Endodermal cell (in vitro differentiated cells): ENCODE data around the gene TTC28. TPM values are rescaled to one million over a fixed set of nuclear protein-coding genes. Genes with fewer than 3 reads are reported as not detected.
"Not testable (repeated sequence)": the region's sequence is repeated elsewhere in the genome, so short reads cannot be mapped to it uniquely, and the experiment has no call there.

ENCODE experiments used
- DNase-seq: peaks from one replicate; pipeline ENCODE4 v3.0.0-alpha.2; 2017
- H3K27ac ChIP-seq: 2 replicates; pipeline ENCODE4 v1.5.1; 2013; ENCODE audit warnings: mild to moderate bottlenecking, low read depth, low read length, moderate library complexity
- H3K27me3 ChIP-seq: 2 replicates; pipeline ENCODE4 v1.6.1; 2013; ENCODE audit warnings: mild to moderate bottlenecking, low read length, moderate library complexity; ENCODE audit not compliant: insufficient read depth, control insufficient read depth, poor library complexity, severe bottlenecking
- H3K36me3 ChIP-seq: 2 replicates; pipeline ENCODE4 v1.7.0; 2013; ENCODE audit warnings: mild to moderate bottlenecking, low read length, moderate library complexity; ENCODE audit not compliant: control insufficient read depth, insufficient read depth
- H3K4me1 ChIP-seq: one replicate; pipeline ENCODE4 v1.7.0; 2013; ENCODE audit warnings: low read length; ENCODE audit not compliant: control insufficient read depth, insufficient read depth
- H3K4me3 ChIP-seq: 2 replicates; pipeline ENCODE4 v1.5.1; 2013; ENCODE audit warnings: mild to moderate bottlenecking, low read length, moderate library complexity
- H3K9ac ChIP-seq: 2 replicates; pipeline ENCODE4 v1.6.1; 2013; ENCODE audit warnings: mild to moderate bottlenecking, low read length, moderate library complexity; ENCODE audit not compliant: poor library complexity, severe bottlenecking; ENCODE audit errors: extremely low read depth
- H3K9me3 ChIP-seq: 2 replicates; pipeline ENCODE4 v1.6.1; 2013; ENCODE audit warnings: mild to moderate bottlenecking, low read length, moderate library complexity; ENCODE audit not compliant: control insufficient read depth
- H3K27ac Mint-ChIP-seq: 2 replicates; pipeline ENCODE4 v1.8.0; 2020; ENCODE audit warnings: mixed read lengths
- H3K27me3 Mint-ChIP-seq: 2 replicates; pipeline ENCODE4 v1.8.0; 2021; ENCODE audit warnings: mild to moderate bottlenecking, mixed read lengths; ENCODE audit not compliant: insufficient read depth
- H3K36me3 Mint-ChIP-seq: 2 replicates; pipeline ENCODE4 v1.8.0; 2020; ENCODE audit warnings: low read depth, mixed read lengths
- H3K4me1 Mint-ChIP-seq: 2 replicates; pipeline ENCODE4 v1.8.0; 2020; ENCODE audit warnings: mixed read lengths
- H3K4me3 Mint-ChIP-seq: 2 replicates; pipeline ENCODE4 v1.8.0; 2020; ENCODE audit warnings: mild to moderate bottlenecking, moderate library complexity, mixed read lengths
- H3K9me3 Mint-ChIP-seq: 2 replicates; pipeline ENCODE4 v1.8.0; 2020; ENCODE audit warnings: mild to moderate bottlenecking, mixed read lengths
- WGBS, 2 experiments: methylation state at CpG; one replicate each; pipeline versions ENCODE4 v1.1.5 to v1.1.7; 2013; ENCODE audit warnings: missing lambda C conversion rate in 2 of 2, mixed read lengths in 1 of 2; ENCODE audit not compliant: insufficient coverage in 1 of 2, insufficient read length in 1 of 2; 5-methylcytosine and 5-hydroxymethylcytosine counted together
- total RNA-seq, 2 donors: library from RNA; stranded (reverse); fragmentation: NEBNext Ultra II Directional in 1 of 2; extraction: Animal tissue kit (Norgen Biotek cat#: 25700) in 1 of 2; gene quantifications; 2 replicates in 1 of 2; 3 replicates in 1 of 2; pipeline ENCODE4 v1.2.1, GENCODE V29; 2021
- TF ChIP-seq, protein P1 (sequence below): fragments of 200-600 bp; sonication (generic); conservative IDR thresholded peaks from 2 replicates; pipeline ENCODE4 v1.5.0; 2021; ENCODE audit warnings: antibody characterized with exemption, mild to moderate bottlenecking

TTC28 gene
- total RNA-seq, 2 donors from 2014 or later: 28.6 to 34.0 TPM

DNA sequence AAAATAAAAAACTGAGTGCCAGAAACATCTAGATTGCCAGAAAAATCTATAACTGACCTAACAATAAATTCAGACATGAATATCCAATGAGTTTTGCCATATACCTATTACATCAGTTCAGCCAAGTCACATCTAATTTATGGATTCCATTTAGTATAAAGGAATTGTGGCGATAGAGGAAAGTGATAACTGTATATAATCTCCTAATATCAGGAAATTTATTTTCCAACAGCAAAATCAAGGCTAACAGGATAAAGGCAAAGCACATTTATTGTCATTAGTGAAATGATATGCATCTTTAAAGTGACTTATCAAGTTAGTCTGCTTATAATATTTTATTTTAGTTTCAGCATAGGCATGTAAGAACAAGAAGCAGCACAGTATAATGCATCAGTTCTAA lies 462.4 kb downstream of the TTC28 start:
- DNase-seq: no peak
- Mint-ChIP-seq H3K9me3 (peaks cover 7% of the 10 kb centered on the region), H3K36me3 (no peaks in the 10 kb centered on the region), H3K27me3 (peaks cover 8% of the 10 kb centered on the region), H3K27ac (no peak overlapping the region), H3K4me3 (no peak overlapping the region), H3K4me1 (no peaks in the 10 kb centered on the region)
- H3K27me3 ChIP-seq: peaks cover 6% of the 10 kb centered on the region
- no CpG with 5 or more reads among the region's 1 CpG for WGBS, 2 experiments
- no peaks in the 10 kb centered on the region for H3K36me3 ChIP-seq
- H3K27ac ChIP-seq: no peak overlapping the region
- H3K4me1 ChIP-seq: no peaks in the 10 kb centered on the region
- H3K4me3 ChIP-seq: no peak overlapping the region
- TF ChIP-seq, protein P1, sequence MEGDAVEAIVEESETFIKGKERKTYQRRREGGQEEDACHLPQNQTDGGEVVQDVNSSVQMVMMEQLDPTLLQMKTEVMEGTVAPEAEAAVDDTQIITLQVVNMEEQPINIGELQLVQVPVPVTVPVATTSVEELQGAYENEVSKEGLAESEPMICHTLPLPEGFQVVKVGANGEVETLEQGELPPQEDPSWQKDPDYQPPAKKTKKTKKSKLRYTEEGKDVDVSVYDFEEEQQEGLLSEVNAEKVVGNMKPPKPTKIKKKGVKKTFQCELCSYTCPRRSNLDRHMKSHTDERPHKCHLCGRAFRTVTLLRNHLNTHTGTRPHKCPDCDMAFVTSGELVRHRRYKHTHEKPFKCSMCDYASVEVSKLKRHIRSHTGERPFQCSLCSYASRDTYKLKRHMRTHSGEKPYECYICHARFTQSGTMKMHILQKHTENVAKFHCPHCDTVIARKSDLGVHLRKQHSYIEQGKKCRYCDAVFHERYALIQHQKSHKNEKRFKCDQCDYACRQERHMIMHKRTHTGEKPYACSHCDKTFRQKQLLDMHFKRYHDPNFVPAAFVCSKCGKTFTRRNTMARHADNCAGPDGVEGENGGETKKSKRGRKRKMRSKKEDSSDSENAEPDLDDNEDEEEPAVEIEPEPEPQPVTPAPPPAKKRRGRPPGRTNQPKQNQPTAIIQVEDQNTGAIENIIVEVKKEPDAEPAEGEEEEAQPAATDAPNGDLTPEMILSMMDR: no peak
- H3K9me3 ChIP-seq: no peaks in the 10 kb centered on the region
- H3K9ac ChIP-seq: no peak overlapping the region

- not testable (repeated sequence) for H3K4me3 ChIP-seq, H3K27ac ChIP-seq, H3K4me1 ChIP-seq, H3K36me3 ChIP-seq, H3K27ac Mint-ChIP-seq, H3K4me3 Mint-ChIP-seq, H3K27me3 ChIP-seq, H3K36me3 Mint-ChIP-seq, H3K4me1 Mint-ChIP-seq, H3K9ac ChIP-seq, DNase-seq, H3K9me3 ChIP-seq
- peaks cover 33% of the 10 kb centered on the region for H3K27me3 Mint-ChIP-seq
- WGBS, 2 experiments: 90 to 100% methylated on average over 2 to 5 of the region's 5 CpGs
- H3K9me3 Mint-ChIP-seq: peaks cover 29% of the 10 kb centered on the region
These were observed 464.9 kb downstream of the TTC28 start for GRCh38 chr22:28214750-28215149.

DNA sequence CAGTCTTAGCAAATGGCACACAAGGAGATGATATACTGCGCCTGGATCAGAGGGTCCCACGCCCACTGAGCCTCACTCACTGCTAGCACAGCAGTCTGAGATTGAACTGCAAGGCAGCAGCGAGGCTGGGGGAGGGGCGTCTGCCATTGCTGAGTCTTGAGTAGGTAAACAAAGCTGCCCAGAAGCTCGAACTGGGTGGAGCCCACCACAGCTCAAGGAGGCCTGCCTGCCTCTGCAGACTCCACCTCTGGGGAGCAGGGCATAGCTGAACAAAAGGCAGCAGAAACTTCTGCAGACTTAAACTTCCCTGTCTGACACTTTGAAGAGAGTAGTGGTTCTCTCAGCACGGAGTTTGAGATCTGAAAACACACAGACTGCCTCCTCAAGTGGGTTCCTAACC lies 470.2 kb downstream of the TTC28 start:
- not testable (repeated sequence) for H3K27ac ChIP-seq, H3K9me3 ChIP-seq, H3K36me3 Mint-ChIP-seq, H3K27me3 ChIP-seq, H3K9ac ChIP-seq, H3K4me1 ChIP-seq, H3K36me3 ChIP-seq
- peak overlapping the region; percentile 41 for H3K4me3 ChIP-seq
- H3K27ac Mint-ChIP-seq: peak overlapping the region; percentile 33
- peaks cover 13% of the 10 kb centered on the region for H3K4me1 Mint-ChIP-seq
- peaks cover 42% of the 10 kb centered on the region for H3K27me3 Mint-ChIP-seq
- 50 to 58% methylated on average over 4 to 6 of the region's 6 CpGs for WGBS, 2 experiments
- H3K9me3 Mint-ChIP-seq: peaks cover 31% of the 10 kb centered on the region
- DNase-seq: peak; percentile 67
- H3K4me3 Mint-ChIP-seq: peak overlapping the region; percentile 19

DNA sequence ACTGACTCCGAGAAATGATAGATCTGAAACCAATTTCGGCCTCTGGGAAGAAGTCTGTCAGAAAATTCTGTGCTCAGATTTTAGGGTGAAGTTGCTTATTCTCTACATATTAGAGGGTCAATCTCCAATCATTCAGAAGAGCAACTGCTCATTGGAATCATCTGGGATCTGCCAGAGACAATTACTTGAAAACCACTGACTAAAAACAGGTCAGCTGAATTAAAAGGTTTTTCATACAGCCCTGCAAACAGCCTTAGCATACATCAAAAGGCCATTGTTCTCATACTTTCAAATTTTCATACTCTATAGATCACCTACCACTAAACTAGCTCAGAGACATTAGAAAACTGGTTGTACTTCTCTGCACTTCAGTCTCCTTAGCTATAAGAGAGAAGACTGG lies 470.9 kb downstream of the TTC28 start:
- Mint-ChIP-seq H3K27me3 (peaks cover 39% of the 10 kb centered on the region), H3K4me1 (peaks cover 13% of the 10 kb centered on the region), H3K9me3 (peaks cover 27% of the 10 kb centered on the region), H3K36me3 (peaks cover 2% of the 10 kb centered on the region), H3K27ac (no peak overlapping the region), H3K4me3 (no peak overlapping the region)
- no peaks in the 10 kb centered on the region for H3K4me1 ChIP-seq
- no peak for DNase-seq
- TF ChIP-seq, protein P1: no peak
- no peak overlapping the region for H3K9ac ChIP-seq
- no peaks in the 10 kb centered on the region for H3K9me3 ChIP-seq
- no peaks in the 10 kb centered on the region for H3K27me3 ChIP-seq
- peak overlapping the region; percentile 41 for H3K4me3 ChIP-seq
- no peak overlapping the region for H3K27ac ChIP-seq
- WGBS, 2 experiments: 80 to 100% methylated on average over 1 to 2 of the region's 2 CpGs
- no peaks in the 10 kb centered on the region for H3K36me3 ChIP-seq
